GM20000 (cell line): ENCODE data around the gene INTS15.

ENCODE experiments used
- DNase-seq: peaks from one replicate; pipeline ENCODE4 v3.0.0; 2012; ENCODE audit warnings: low spot score
- CTCF ChIP-seq: IDR thresholded peaks from 2 replicates; pipeline ENCODE4 v1.5.1; 2012; ENCODE audit warnings: mild to moderate bottlenecking, control low read depth; ENCODE audit errors: extremely low read depth, missing control alignments

Gene INTS15

GRCh38 chr7:6553448-6554044 is 36.3 kb upstream of the INTS15 start:
- DNase-seq, result no peak
- no peak for TF ChIP-seq CTCF

- TF ChIP-seq CTCF, result no peak
Measured at GRCh38 chr7:6554848-6555247, 35.0 kb upstream of the INTS15 start.

GRCh38 chr7:6556196-6556595 is 33.6 kb upstream of the INTS15 start:
- no peak for DNase-seq
- peak; percentile 6 for TF ChIP-seq CTCF

More at GRCh38 chr7:6554848-6555247, 35.0 kb upstream of the INTS15 start:
- DNase-seq, result no peak

GRCh38 chr7:6558837-6559236 is 31.0 kb upstream of the INTS15 start:
- peak; percentile 51 for TF ChIP-seq CTCF
- peak; percentile 59 for DNase-seq

- DNase-seq, result no peak
- TF ChIP-seq CTCF, result no peak
Measured at GRCh38 chr7:6559896-6560295, 29.9 kb upstream of the INTS15 start.

GRCh38 chr7:6562106-6562505 is 27.7 kb upstream of the INTS15 start:
- TF ChIP-seq CTCF, result no peak
- DNase-seq, result no peak

- DNase-seq, result no peak
- TF ChIP-seq CTCF, result no peak
Measured at GRCh38 chr7:6563936-6564770, 25.7 kb upstream of the INTS15 start.
